Activated CD8-positive, alpha-beta T cell treated with anti-CD3 and anti-CD28 coated beads for 36 hours (primary cell): ENCODE data around the gene KRTAP20-3. TPM values are rescaled to one million over a fixed set of nuclear protein-coding genes. Genes with fewer than 3 reads are reported as not detected.

ENCODE experiments used
- ATAC-seq: fragments of 200-7000 bp; cut with Tn5 transposase; one replicate; pipeline ENCODE4 v1.10.0; 2021; ENCODE audit warnings: mild to moderate bottlenecking, moderate library complexity
- CTCF ChIA-PET: fragments of 350-600 bp; sonication (Branson Sonifier 250); formaldehyde crosslinking; loops from one replicate; lab custom pipeline; 2021; ENCODE audit warnings: antibody characterized with exemption; lab: Charles Lee
- POLR2A ChIA-PET: fragments of 350-600 bp; sonication (Branson Sonifier 250); formaldehyde crosslinking; loops from one replicate; lab custom pipeline; 2021; ENCODE audit warnings: antibody characterized with exemption; lab: Charles Lee
- DNase-seq: peaks from one replicate; pipeline ENCODE4 v3.0.0-alpha.2; 2020
- H3K27ac Mint-ChIP-seq: one replicate; pipeline ENCODE4 v1.8.0; 2021; ENCODE audit warnings: mild to moderate bottlenecking, mixed read lengths
- H3K27me3 Mint-ChIP-seq: one replicate; pipeline ENCODE4 v1.8.0; 2021; ENCODE audit warnings: mixed read lengths
- H3K36me3 Mint-ChIP-seq: one replicate; pipeline ENCODE4 v1.8.0; 2021; ENCODE audit warnings: low read depth, mixed read lengths
- H3K4me1 Mint-ChIP-seq: one replicate; pipeline ENCODE4 v1.8.0; 2021; ENCODE audit warnings: low read depth, mixed read lengths
- H3K4me3 Mint-ChIP-seq: one replicate; pipeline ENCODE4 v1.8.0; 2021; ENCODE audit warnings: mild to moderate bottlenecking, moderate library complexity, mixed read lengths
- H3K9me3 Mint-ChIP-seq: one replicate; pipeline ENCODE4 v1.8.0; 2021; ENCODE audit warnings: mixed read lengths
- CTCF ChIP-seq: fragments of 200-600 bp; IDR thresholded peaks from one replicate; pipeline ENCODE4 v1.8.0; 2022; ENCODE audit warnings: antibody characterized with exemption, mild to moderate bottlenecking
- intact Hi-C: fragments of 100-400 bp; cut with micrococcal nuclease; formaldehyde crosslinking; loops from one replicate; pipeline ENCODE4 v1.10.0; 2022
- total RNA-seq, 2 experiments: library from RNA; stranded (reverse); gene quantifications; one replicate each; pipeline ENCODE4 v1.2.3, GENCODE V29; 2021

Gene KRTAP20-3
- total RNA-seq, 2 experiments from 2014 or later: not detected

DNA sequence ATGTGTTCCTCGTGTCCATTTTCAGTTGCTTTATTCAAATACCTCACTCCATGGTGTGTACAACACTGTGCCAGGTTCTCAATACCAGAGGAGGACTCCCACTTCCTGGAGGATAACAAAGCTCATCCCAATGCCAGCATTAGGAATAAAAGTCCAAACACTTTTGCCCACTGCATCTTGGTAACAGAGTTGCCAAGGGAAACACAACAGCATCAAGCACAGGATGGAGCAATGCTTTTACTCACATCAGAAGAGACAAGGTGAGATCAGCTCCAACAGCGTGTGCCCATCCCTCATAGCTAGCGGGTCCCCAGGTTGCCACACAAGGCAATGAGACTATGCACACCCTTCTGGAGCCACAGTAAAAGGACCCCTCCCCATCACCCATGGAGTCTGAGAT, 19.3 kb upstream of the KRTAP20-3 start:
- CTCF ChIA-PET: no interaction called here
- Mint-ChIP-seq H3K4me3 (no peak overlapping the region), H3K36me3 (no peaks in the 10 kb centered on the region), H3K4me1 (no peaks in the 10 kb centered on the region), H3K27me3 (no peaks in the 10 kb centered on the region), H3K27ac (no peak overlapping the region), H3K9me3 (no peaks in the 10 kb centered on the region)
- POLR2A ChIA-PET: no interaction called here
- TF ChIP-seq CTCF: no peak
- ATAC-seq (no peak), DNase-seq (no peak)
- intact Hi-C loops: no loop called here

- CTCF ChIA-PET: no interaction called here
- POLR2A ChIA-PET: no interaction called here
- Mint-ChIP-seq H3K4me3 (no peak overlapping the region), H3K27me3 (no peaks in the 10 kb centered on the region), H3K4me1 (no peaks in the 10 kb centered on the region), H3K27ac (no peak overlapping the region), H3K9me3 (no peaks in the 10 kb centered on the region), H3K36me3 (no peaks in the 10 kb centered on the region)
- ATAC-seq: no peak
- DNase-seq: no peak
- no peak for TF ChIP-seq CTCF
- intact Hi-C loops: no loop called here
Measured at GRCh38 chr21:30625449-30626165, 17.1 kb upstream of the KRTAP20-3 start.

DNA sequence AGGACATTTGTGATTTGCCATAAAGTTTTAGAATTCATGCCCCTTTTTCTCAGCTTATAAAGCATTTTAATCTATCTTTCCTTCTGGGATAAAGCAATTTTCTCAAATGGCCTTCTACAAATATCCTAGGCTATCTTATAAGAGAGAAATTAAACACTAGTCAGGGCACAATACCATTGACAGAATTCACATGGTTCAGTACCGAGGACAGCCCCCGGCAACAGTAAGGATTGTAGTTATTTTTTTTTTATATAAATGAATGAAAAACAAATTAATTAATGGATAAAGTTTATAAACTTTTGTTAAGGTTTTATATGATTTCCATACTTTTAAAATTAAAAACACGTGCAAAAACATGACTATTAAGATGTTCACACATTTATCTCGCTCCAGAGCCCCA, 14.6 kb upstream of the KRTAP20-3 start:
- POLR2A ChIA-PET: no interaction called here
- intact Hi-C loops: no loop called here
- Mint-ChIP-seq H3K9me3 (no peaks in the 10 kb centered on the region), H3K4me1 (no peaks in the 10 kb centered on the region), H3K4me3 (no peak overlapping the region), H3K27ac (no peak overlapping the region), H3K36me3 (no peaks in the 10 kb centered on the region), H3K27me3 (no peaks in the 10 kb centered on the region)
- DNase-seq (no peak), ATAC-seq (no peak)
- CTCF ChIA-PET: no interaction called here
- TF ChIP-seq CTCF: no peak

GRCh38 chr21:30629200-30629599, 13.5 kb upstream of the KRTAP20-3 start:
- Mint-ChIP-seq H3K27me3 (no peaks in the 10 kb centered on the region), H3K36me3 (no peaks in the 10 kb centered on the region), H3K9me3 (no peaks in the 10 kb centered on the region), H3K4me1 (no peaks in the 10 kb centered on the region), H3K4me3 (no peak overlapping the region), H3K27ac (no peak overlapping the region)
- POLR2A ChIA-PET: no interaction called here
- no peak for DNase-seq
- no peak for ATAC-seq
- intact Hi-C loops: no loop called here
- no peak for TF ChIP-seq CTCF
- CTCF ChIA-PET: no interaction called here

DNA sequence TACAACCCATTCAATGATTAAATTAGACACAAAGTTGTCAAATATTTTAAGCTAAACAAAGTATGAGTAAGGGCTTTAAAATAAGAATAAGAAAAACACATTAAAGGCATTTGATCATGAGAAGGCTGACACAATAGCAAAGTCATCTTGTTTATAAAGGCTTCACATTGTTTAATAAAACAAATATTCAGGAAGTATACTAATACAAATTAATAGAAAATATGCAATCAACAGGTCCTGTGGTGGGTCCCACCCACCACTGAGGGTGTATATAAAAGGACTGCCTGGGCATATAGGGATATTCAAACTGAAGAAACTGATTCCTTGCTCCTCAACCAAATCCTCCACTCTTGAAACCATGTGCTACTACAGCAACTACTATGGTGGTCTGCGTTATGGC, 7.8 kb upstream of the KRTAP20-3 start, which contains the start of gene KRTAP20-2:
Gene KRTAP20-2 (plus strand): TSS at position 301 of the 400 bp plus-strand sequence. CDS start 58 bp downstream, at position 359.
- intact Hi-C loops: no loop called here
- Mint-ChIP-seq H3K4me1 (no peaks in the 10 kb centered on the region), H3K27ac (no peak within 1 kb of the TSS), H3K27me3 (no peaks in the 10 kb centered on the region), H3K9me3 (no peaks in the 10 kb centered on the region), H3K4me3 (no peak within 1 kb of the TSS), H3K36me3 (no peaks in the 10 kb centered on the region)
- no peak for TF ChIP-seq CTCF
- no peak for ATAC-seq
- ChIA-PET CTCF (no interaction called here), POLR2A (interaction anchor here (0.7 kb wide), 1 partner anchor 22 kb away, joined by 3 read pairs; no protein-coding TSS in a partner anchor)
- no peak for DNase-seq
